ENCODE data around the gene ZNF398.

- TF ChIP-seq, protein P1, sequence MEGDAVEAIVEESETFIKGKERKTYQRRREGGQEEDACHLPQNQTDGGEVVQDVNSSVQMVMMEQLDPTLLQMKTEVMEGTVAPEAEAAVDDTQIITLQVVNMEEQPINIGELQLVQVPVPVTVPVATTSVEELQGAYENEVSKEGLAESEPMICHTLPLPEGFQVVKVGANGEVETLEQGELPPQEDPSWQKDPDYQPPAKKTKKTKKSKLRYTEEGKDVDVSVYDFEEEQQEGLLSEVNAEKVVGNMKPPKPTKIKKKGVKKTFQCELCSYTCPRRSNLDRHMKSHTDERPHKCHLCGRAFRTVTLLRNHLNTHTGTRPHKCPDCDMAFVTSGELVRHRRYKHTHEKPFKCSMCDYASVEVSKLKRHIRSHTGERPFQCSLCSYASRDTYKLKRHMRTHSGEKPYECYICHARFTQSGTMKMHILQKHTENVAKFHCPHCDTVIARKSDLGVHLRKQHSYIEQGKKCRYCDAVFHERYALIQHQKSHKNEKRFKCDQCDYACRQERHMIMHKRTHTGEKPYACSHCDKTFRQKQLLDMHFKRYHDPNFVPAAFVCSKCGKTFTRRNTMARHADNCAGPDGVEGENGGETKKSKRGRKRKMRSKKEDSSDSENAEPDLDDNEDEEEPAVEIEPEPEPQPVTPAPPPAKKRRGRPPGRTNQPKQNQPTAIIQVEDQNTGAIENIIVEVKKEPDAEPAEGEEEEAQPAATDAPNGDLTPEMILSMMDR (IDR thresholded peaks at IDR 0.05): no peak
- TF ChIP-seq POLR2A (IDR thresholded peaks at IDR 0.05): no peak
- TF ChIP-seq POLR2AphosphoS5 (IDR thresholded peaks at IDR 0.05): no peak
Observed at GRCh38 chr7:149224352-149224751, 77.1 kb downstream of the ZNF398 start.

Data from gastroesophageal sphincter (tissue), 3 donors.